K562 (cell line): ENCODE data around the gene ATRNL1. TPM values are rescaled to one million over a fixed set of nuclear protein-coding genes. Genes with fewer than 3 reads are reported as not detected.

Experiments used
- ATAC-seq: fragments of 200-7000 bp; cut with Tn5 transposase; 3 replicates; pipeline ENCODE4 v1.9.1; 2020; ENCODE audit warnings: moderate library complexity
- BruUV-seq: library from RNA; stranded (reverse); fragments of 400-500 nt; replicated peaks from 2 replicates; lab custom pipeline; 2021; lab: Mats Ljungman, UMichigan
- CTCF ChIA-PET: fragments of 300-600 bp; formaldehyde crosslinking; extraction: SDS; loops from one replicate; lab custom pipeline; 2021; ENCODE audit warnings: low intra/inter-chr PET ratio; lab: Yijun Ruan, JAX
- POLR2A ChIA-PET: fragments of 300-600, 350-650 bp; sonication (Branson Sonifier 250); formaldehyde crosslinking; extraction: SDS; loops from one replicate; lab custom pipeline; 2021; ENCODE audit warnings: antibody characterized with exemption, inconsistent platforms; lab: Yijun Ruan, JAX
- DNase-seq, 4 experiments: peaks; one replicate each; pipeline versions ENCODE4 v3.0.0 to v3.0.0-alpha.2; 2011 to 2018; ENCODE audit warnings: low spot score in 3 of 4, mixed read lengths in 3 of 4; ENCODE audit errors: extremely low read depth in 1 of 4
- FAIRE-seq: peaks from 2 replicates; lab custom pipeline; 2011; peaks lifted over from hg19 to GRCh38; lab: Jason Lieb, UNC
- H2AFZ ChIP-seq: 2 replicates; pipeline ENCODE4 v1.6.0; 2011; ENCODE audit warnings: low read depth, low read length, control low read depth, inconsistent platforms
- H3K27ac ChIP-seq: fragments of 200-600 bp; 3 replicates; pipeline ENCODE4 v1.8.0; 2011; ENCODE audit warnings: low read depth, mild to moderate bottlenecking, control low read depth, inconsistent platforms, low read length, moderate library complexity, mixed read lengths; ENCODE audit errors: extremely low read depth
- H3K27me3 ChIP-seq, 2 experiments: fragments of 300-600 bp in 1 of 2; 2 replicates in 1 of 2; 3 replicates in 1 of 2; pipeline versions ENCODE4 v1.6.0 to v1.8.0; 2011; ENCODE audit warnings: inconsistent platforms in 2 of 2, low read length in 2 of 2, mild to moderate bottlenecking in 1 of 2, mixed read lengths in 1 of 2, moderate library complexity in 1 of 2; ENCODE audit not compliant: control insufficient read depth in 2 of 2, insufficient read depth in 2 of 2
- H3K36me3 ChIP-seq: fragments of 300-600 bp; 3 replicates; pipeline ENCODE4 v1.8.0; 2011; ENCODE audit warnings: mild to moderate bottlenecking, low read length, inconsistent platforms; ENCODE audit not compliant: control insufficient read depth, insufficient read depth
- H3K4me1 ChIP-seq, 2 experiments: fragments of 200-600 bp in 1 of 2; replicated peaks in 1 of 2; 2 replicates in 1 of 2; 3 replicates in 1 of 2; pipeline versions ENCODE4 v1.5.1 to v1.8.0; 2011; ENCODE audit warnings: inconsistent platforms in 2 of 2, low read length in 2 of 2, mild to moderate bottlenecking in 1 of 2, mixed read lengths in 1 of 2, moderate library complexity in 1 of 2; ENCODE audit not compliant: control insufficient read depth in 2 of 2, insufficient read depth in 2 of 2
- H3K4me2 ChIP-seq: 2 replicates; pipeline ENCODE4 v1.6.1; 2011; ENCODE audit warnings: low read length, control low read depth, inconsistent platforms, mixed read lengths; ENCODE audit not compliant: insufficient read depth
- H3K4me3 ChIP-seq: fragments of 200-600 bp; sonication (generic), shearing (Covaris generic); 2 replicates; pipeline ENCODE4 v1.5.1; 2016; ENCODE audit warnings: control low read depth, inconsistent platforms
- H3K79me2 ChIP-seq: fragments of 200-600 bp; 3 replicates; pipeline ENCODE4 v1.8.0; 2011; ENCODE audit warnings: low read length, inconsistent platforms; ENCODE audit not compliant: control insufficient read depth, insufficient read depth
- H3K9ac ChIP-seq, 2 experiments: 2 replicates each; pipeline versions ENCODE4 v1.6.0 to v1.6.1; 2011; ENCODE audit warnings: low read depth in 2 of 2, low read length in 2 of 2, control low read depth in 1 of 2, inconsistent platforms in 1 of 2, mild to moderate bottlenecking in 1 of 2, mixed read lengths in 1 of 2; ENCODE audit not compliant: insufficient read depth in 1 of 2
- H3K9me1 ChIP-seq: one replicate; pipeline ENCODE4 v1.6.0; 2011; ENCODE audit warnings: inconsistent platforms, mild to moderate bottlenecking, low read length, moderate library complexity; ENCODE audit not compliant: control insufficient read depth, insufficient read depth
- H3K9me3 ChIP-seq: replicated peaks from 2 replicates; pipeline ENCODE4 v1.5.1; 2011; ENCODE audit warnings: low read depth, low read length, inconsistent platforms; ENCODE audit not compliant: control insufficient read depth, insufficient read depth
- H4K20me1 ChIP-seq: replicated peaks from 2 replicates; pipeline ENCODE4 v1.6.1; 2011; ENCODE audit warnings: low read length, inconsistent platforms, mixed read lengths; ENCODE audit not compliant: control insufficient read depth, insufficient read depth
- BCLAF1 ChIP-seq, 2 experiments: fragments of 450-650 bp in 1 of 2; IDR thresholded peaks; 2 replicates each; pipeline ENCODE4 v1.6.1; 2011 to 2017; ENCODE audit warnings: low read depth in 2 of 2, antibody characterized with exemption in 1 of 2, borderline replicate concordance in 1 of 2, low read length in 1 of 2, mild to moderate bottlenecking in 1 of 2, mixed read lengths in 1 of 2; ENCODE audit not compliant: control insufficient read depth in 1 of 2
- DMBX1 ChIP-seq: fragments of 250-450 bp; sonication (Bioruptor Pico); IDR thresholded peaks from 2 replicates; pipeline ENCODE4 v1.8.0; 2022; ENCODE audit warnings: inconsistent platforms, mild to moderate bottlenecking, moderate library complexity, borderline replicate concordance
- JUN ChIP-seq, 2 experiments: sonication (generic) in 1 of 2; formaldehyde crosslinking in 1 of 2; IDR thresholded peaks; 2 replicates each; pipeline versions ENCODE4 v1.6.1 to v1.8.0; 2012 to 2022; ENCODE audit warnings: borderline replicate concordance in 2 of 2, mild to moderate bottlenecking in 2 of 2, improper control_type of control experiment in 1 of 2, low read depth in 1 of 2, low read length in 1 of 2, missing genetic modification reagents in 1 of 2
- ZFP36 ChIP-seq: fragments of 150-350 bp; IDR thresholded peaks from 2 replicates; pipeline ENCODE4 v1.6.1; 2018; ENCODE audit warnings: low read length, low read depth; ENCODE audit not compliant: partially characterized antibody
- WGBS: fragments of 100-300 bp; shearing (Covaris generic); methylation state at CpG from one replicate; pipeline ENCODE4 v1.1.6; 2016; ENCODE audit warnings: low coverage, mixed read lengths; ENCODE audit not compliant: insufficient coverage; ENCODE audit errors: missing lambda C conversion rate; 5-methylcytosine and 5-hydroxymethylcytosine counted together
- in situ Hi-C: fragments of 300-500 bp; cut with MboI; formaldehyde crosslinking; loops from 4 replicates; pipeline ENCODE4 v1.15.0; 2018; ENCODE audit warnings: inconsistent platforms, mixed read lengths
- intact Hi-C: fragments of 100-400 bp; cut with micrococcal nuclease; formaldehyde crosslinking; loops from 2 replicates; pipeline ENCODE4 v1.14.2; 2022
- polyA plus RNA-seq, 8 experiments: library from polyadenylated mRNA; depleted of rRNA in 4 of 8; stranded (reverse) in 5 of 8; unstranded in 3 of 8; fragments of >200 nt; fragmentation: Nextera tagmentation in 2 of 8; fragmentation: Illumina TruSeq in 1 of 8; extraction: Ambion mirVana in 2 of 8; extraction: Trizol in 1 of 8; gene quantifications; 2 replicates each; pipeline versions ENCODE4 v1.2.1 to v1.2.3, GENCODE V29; 2011 to 2014; ENCODE audit warnings: inconsistent platforms in 1 of 8, missing spikeins in 1 of 8
- total RNA-seq, 7 experiments: library from RNA; depleted of rRNA in 6 of 7; stranded (reverse); fragments of >200 nt in 6 of 7; fragmentation: Illumina TruSeq in 2 of 7; extraction: Trizol in 2 of 7; gene quantifications; 2 replicates each; pipeline versions ENCODE4 v1.2.1 to v1.2.3, GENCODE V29; 2011 to 2021; ENCODE audit warnings: low replicate concordance in 1 of 7

ATRNL1 gene
- total and polyA plus RNA-seq, 9 of the 15 experiments (the other 6 are each of a cell fraction or from before 2014, with no cell fraction given): 0.18 TPM; not detected in 8

GRCh38 chr10:115949282-115949844 is 856.2 kb downstream of the ATRNL1 start (continued):
- TF ChIP-seq JUN (IDR thresholded peaks at IDR 0.05; ENCODE audit: borderline replicate concordance, low read depth, low read length) (no peak), JUN (CRISPR knock-in tag; IDR thresholded peaks at IDR 0.05; ENCODE audit: borderline replicate concordance) (no peak)

DNA sequence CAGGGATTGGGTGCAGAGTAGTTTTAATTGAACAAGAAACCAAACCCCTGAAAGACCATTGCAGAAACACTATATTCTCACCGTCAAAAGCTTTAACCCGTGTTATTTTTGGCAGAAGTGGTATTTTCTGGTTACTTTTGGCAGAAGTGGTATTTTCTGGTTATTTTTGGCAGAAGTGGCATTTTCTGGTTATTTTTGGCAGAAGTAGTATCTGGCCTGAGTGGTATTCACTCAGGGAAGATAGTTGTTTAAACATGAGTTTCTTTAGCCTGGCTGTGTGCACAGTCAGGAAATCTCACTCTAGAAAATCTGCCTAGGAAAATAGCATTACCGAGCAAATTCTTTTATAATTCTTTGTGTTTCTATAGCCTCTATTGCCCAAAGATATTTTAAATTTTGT is 857.2 kb downstream of the ATRNL1 start:
- no peaks in the 10 kb centered on the region for H3K9me1 ChIP-seq
- 8% methylated on average over 3 of the region's 3 CpGs for whole genome bisulfite sequencing
- no peaks in the 10 kb centered on the region for H4K20me1 ChIP-seq
- H3K27me3 ChIP-seq: no peaks in the 10 kb centered on the region
- H2AFZ ChIP-seq: no peak overlapping the region
- in situ Hi-C loops (no loop called here), intact Hi-C loops (no loop called here)
- ChIA-PET CTCF (no interaction called here), POLR2A (interaction anchor here (0.7 kb wide), 1 partner anchor 57 kb away, joined by 3 read pairs; no protein-coding TSS in a partner anchor)
- no peak overlapping the region for H3K4me3 ChIP-seq
- no peak overlapping the region for H3K9ac ChIP-seq
- H3K4me1 ChIP-seq: no peaks in the 10 kb centered on the region
- DNase-seq (no peak), ATAC-seq (no peak), FAIRE-seq (no peak)
- H3K79me2 ChIP-seq: no peaks in the 10 kb centered on the region
- no peaks in the 10 kb centered on the region; the same call in 1 of the 2 replicates for H3K9me3 ChIP-seq
- H3K4me2 ChIP-seq: no peak overlapping the region
- no peak overlapping the region for H3K27ac ChIP-seq
- BruUV-seq: no TSS peak
- TF ChIP-seq BCLAF1 (IDR thresholded peaks at IDR 0.05; ENCODE audit: borderline replicate concordance in 1 of 2, control insufficient read depth in 1 of 2, low read depth in 2 of 2, low read length in 1 of 2) (no peak), DMBX1 (CRISPR knock-in tag) (no peak), ZFP36 (no peak)
- H3K36me3 ChIP-seq: no peaks in the 10 kb centered on the region
